Progenitor cell of endocrine pancreas (in vitro differentiated cells): ENCODE results near the gene SMG9. TPM values are rescaled to one million over a fixed set of nuclear protein-coding genes. Genes with fewer than 3 reads are reported as not detected.

Experiments
- DNase-seq: peaks from one replicate; pipeline ENCODE4 v3.0.0; 2021; ENCODE audit warnings: low spot score; ENCODE audit not compliant: unreplicated experiment
- H3K27ac Mint-ChIP-seq: 2 replicates; pipeline ENCODE4 v1.8.0; 2021; ENCODE audit warnings: mild to moderate bottlenecking, moderate library complexity, mixed read lengths
- H3K27me3 Mint-ChIP-seq: 2 replicates; pipeline ENCODE4 v1.8.0; 2021; ENCODE audit warnings: mixed read lengths
- H3K36me3 Mint-ChIP-seq: 2 replicates; pipeline ENCODE4 v1.8.0; 2022; ENCODE audit warnings: mixed read lengths; ENCODE audit not compliant: insufficient read depth
- H3K4me1 Mint-ChIP-seq: 2 replicates; pipeline ENCODE4 v1.8.0; 2021; ENCODE audit warnings: low read depth, mixed read lengths
- H3K4me3 Mint-ChIP-seq: 2 replicates; pipeline ENCODE4 v1.8.0; 2021; ENCODE audit warnings: low read depth, mild to moderate bottlenecking, moderate library complexity, mixed read lengths
- H3K9me3 Mint-ChIP-seq: 2 replicates; pipeline ENCODE4 v1.8.0; 2021; ENCODE audit warnings: low read depth, mixed read lengths
- total RNA-seq: library from RNA; stranded (reverse); gene quantifications from 2 replicates; pipeline ENCODE4 v1.2.1, GENCODE V29; 2021
- TF ChIP-seq, protein P1 (sequence below): fragments of 200-600 bp; sonication (generic); IDR thresholded peaks from one replicate; pipeline ENCODE4 v1.5.0; 2021; ENCODE audit warnings: antibody characterized with exemption, mild to moderate bottlenecking; ENCODE audit not compliant: unreplicated experiment

The SMG9 gene
- total RNA-seq, 1 donor from 2014 or later, result 78.9 TPM

DNA sequence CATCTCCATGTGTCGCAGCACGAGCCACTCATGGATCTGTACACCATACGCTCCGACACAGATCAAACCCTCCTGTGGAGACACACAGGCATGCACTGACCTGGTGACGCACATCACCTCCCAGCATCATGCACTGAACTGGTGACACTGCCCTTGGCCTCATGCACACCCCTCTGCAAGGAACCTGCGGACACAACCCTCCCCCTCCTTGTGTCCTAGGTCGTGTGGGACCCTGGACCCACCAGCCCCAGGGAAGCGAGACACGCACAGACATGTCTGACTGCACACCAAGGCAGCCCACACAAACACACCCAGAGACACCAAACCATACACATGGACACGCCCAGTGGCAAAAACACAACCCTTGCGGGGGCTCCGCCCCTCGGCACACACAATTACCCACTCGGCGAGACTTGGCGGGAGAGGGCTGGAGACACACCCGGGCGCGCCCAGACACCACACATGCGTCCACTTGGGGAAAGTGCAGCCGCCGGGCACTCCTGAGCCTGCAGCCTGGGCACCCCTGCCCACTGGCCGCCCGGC is 28.0 kb upstream of the SMG9 start:
- H3K27ac Mint-ChIP-seq, result no peak overlapping the region
- H3K36me3 Mint-ChIP-seq, result no peaks in the 10 kb centered on the region
- no peak for DNase-seq
- TF ChIP-seq, protein P1, sequence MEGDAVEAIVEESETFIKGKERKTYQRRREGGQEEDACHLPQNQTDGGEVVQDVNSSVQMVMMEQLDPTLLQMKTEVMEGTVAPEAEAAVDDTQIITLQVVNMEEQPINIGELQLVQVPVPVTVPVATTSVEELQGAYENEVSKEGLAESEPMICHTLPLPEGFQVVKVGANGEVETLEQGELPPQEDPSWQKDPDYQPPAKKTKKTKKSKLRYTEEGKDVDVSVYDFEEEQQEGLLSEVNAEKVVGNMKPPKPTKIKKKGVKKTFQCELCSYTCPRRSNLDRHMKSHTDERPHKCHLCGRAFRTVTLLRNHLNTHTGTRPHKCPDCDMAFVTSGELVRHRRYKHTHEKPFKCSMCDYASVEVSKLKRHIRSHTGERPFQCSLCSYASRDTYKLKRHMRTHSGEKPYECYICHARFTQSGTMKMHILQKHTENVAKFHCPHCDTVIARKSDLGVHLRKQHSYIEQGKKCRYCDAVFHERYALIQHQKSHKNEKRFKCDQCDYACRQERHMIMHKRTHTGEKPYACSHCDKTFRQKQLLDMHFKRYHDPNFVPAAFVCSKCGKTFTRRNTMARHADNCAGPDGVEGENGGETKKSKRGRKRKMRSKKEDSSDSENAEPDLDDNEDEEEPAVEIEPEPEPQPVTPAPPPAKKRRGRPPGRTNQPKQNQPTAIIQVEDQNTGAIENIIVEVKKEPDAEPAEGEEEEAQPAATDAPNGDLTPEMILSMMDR, result no peak
- H3K4me3 Mint-ChIP-seq, result no peak overlapping the region
- H3K27me3 Mint-ChIP-seq, result peaks cover 56% of the 10 kb centered on the region
- peaks cover 7% of the 10 kb centered on the region for H3K4me1 Mint-ChIP-seq
- no peaks in the 10 kb centered on the region for H3K9me3 Mint-ChIP-seq

DNA sequence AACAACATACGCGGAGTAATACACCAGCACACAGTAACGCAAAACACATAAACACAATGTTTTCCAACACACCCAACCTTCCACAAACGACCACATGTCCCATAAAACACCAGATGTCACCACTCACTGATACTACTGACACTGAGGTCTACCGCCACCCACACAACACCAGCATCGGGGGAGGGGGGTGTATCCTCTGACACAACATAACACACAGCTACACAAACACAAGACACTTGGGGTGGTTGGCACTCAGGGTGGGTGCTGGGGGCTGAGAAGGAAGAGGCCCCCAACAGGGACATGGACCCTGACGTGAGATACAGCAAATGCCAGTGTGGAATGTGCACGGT is 27.5 kb upstream of the SMG9 start:
- Mint-ChIP-seq H3K9me3 (no peaks in the 10 kb centered on the region), H3K27ac (no peak overlapping the region), H3K36me3 (no peaks in the 10 kb centered on the region), H3K4me1 (peaks cover 9% of the 10 kb centered on the region), H3K27me3 (peaks cover 56% of the 10 kb centered on the region), H3K4me3 (no peak overlapping the region)
- TF ChIP-seq, protein P1, result no peak
- DNase-seq, result no peak

DNA sequence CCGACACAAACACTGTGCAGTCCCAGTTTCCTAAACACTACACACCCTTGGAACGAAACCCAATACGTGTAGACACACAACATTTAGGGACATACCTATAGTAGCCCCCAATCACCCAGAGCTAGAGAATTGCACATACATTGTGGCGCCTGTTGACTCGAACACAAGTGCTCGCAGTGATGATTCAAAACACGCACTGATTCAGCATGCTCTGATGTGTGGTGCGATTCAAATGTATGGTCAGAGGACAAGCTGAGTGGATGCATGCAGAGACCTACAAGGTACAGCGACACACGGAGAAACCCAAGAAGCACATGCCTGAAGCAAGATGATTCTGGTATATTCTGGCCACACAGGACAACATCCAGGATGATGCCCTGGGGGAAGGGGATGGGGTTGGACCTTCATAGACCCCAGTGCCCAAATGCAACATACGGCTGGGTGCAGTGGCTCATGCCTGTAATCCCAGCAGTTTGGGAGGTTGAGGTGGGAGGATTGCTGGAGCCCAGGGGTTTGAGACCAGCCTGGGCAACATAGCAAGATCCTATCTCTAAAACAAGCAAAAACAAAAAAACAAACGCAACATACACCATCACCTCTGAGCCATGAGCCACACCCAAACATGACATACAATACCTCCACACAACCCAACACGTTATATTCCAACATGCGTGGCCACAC is 27.0 kb upstream of the SMG9 start:
- DNase-seq, result no peak
- Mint-ChIP-seq H3K4me1 (peaks cover 9% of the 10 kb centered on the region), H3K9me3 (no peaks in the 10 kb centered on the region), H3K4me3 (no peak overlapping the region), H3K36me3 (no peaks in the 10 kb centered on the region), H3K27ac (no peak overlapping the region), H3K27me3 (peaks cover 58% of the 10 kb centered on the region)
- TF ChIP-seq, protein P1, result no peak

DNA sequence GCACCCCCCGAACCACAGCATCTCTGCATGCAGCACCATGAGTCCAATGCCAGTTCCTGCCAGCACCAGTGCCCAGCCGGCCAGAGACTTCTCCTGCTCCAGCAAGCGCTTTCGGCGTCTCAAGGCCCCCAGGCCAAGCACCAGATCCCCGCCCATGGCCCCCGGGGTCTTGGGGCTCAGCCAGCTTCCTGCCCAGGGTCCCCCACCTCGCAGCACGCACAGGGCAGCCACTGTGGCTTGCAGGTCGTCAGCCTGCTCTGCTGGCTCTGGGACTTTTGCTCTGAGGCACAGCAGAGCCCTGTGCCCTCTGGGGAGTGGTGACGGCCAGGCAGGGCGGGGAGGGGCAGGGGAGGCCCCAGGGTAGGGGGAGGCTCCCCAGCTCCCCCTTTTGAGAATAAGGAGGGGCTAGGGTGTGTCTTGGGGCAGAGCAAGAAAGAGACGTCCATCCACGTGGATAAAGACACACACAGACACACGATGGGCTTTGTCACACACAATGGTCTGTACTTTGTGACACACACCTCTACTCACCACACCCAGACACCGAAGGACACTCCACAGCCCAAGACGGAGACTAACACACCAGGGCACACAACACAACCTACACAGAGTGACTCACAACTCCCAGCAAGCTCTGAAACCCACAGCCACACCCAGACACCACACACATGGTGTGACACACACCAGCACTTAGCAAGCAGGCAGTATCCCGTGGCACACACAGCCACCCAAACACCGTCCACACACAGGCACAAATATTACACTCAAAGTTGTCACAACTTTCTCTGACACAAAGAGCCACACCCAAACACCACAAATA is 26.2 kb upstream of the SMG9 start, which contains the start of gene KCNN4:
Gene KCNN4 (minus strand): TSS at position 268 of the 820 bp plus-strand sequence. CDS start 112 bp downstream, at position 156.
- peaks cover 11% of the 10 kb centered on the region for H3K4me1 Mint-ChIP-seq
- H3K9me3 Mint-ChIP-seq, result no peaks in the 10 kb centered on the region
- H3K4me3 Mint-ChIP-seq, result no peak within 1 kb of the TSS
- DNase-seq, result no peak
- peaks cover 60% of the 10 kb centered on the region for H3K27me3 Mint-ChIP-seq
- no peak within 1 kb of the TSS for H3K27ac Mint-ChIP-seq
- H3K36me3 Mint-ChIP-seq, result no peaks in the 10 kb centered on the region
- TF ChIP-seq, protein P1, result no peak

DNA sequence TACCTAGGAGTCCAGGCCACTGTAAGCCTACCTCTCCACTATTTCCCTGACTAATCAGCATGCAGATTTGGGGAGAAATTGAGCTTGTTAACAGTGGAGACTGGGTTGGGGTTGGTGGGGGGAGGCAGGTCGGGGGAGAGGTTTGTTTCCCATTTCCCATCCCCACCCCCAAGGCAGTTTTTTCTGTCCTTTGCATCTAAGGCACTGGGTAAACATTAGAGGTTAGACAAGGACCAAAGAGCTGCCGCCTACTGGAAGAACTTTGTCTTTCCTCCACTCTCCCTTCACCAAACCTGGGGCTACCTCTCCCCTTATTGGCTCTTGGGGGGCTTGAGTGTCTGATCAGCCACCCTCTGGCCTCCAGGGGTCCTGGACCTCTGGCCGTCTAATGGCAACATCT is 25.1 kb upstream of the SMG9 start:
- no peak overlapping the region for H3K27ac Mint-ChIP-seq
- peaks cover 69% of the 10 kb centered on the region for H3K27me3 Mint-ChIP-seq
- H3K36me3 Mint-ChIP-seq, result no peaks in the 10 kb centered on the region
- TF ChIP-seq, protein P1, result no peak
- H3K9me3 Mint-ChIP-seq, result no peaks in the 10 kb centered on the region
- H3K4me1 Mint-ChIP-seq, result peaks cover 14% of the 10 kb centered on the region
- H3K4me3 Mint-ChIP-seq, result no peak overlapping the region
- no peak for DNase-seq
